ENCODE results near the gene FEN1.

DNA sequence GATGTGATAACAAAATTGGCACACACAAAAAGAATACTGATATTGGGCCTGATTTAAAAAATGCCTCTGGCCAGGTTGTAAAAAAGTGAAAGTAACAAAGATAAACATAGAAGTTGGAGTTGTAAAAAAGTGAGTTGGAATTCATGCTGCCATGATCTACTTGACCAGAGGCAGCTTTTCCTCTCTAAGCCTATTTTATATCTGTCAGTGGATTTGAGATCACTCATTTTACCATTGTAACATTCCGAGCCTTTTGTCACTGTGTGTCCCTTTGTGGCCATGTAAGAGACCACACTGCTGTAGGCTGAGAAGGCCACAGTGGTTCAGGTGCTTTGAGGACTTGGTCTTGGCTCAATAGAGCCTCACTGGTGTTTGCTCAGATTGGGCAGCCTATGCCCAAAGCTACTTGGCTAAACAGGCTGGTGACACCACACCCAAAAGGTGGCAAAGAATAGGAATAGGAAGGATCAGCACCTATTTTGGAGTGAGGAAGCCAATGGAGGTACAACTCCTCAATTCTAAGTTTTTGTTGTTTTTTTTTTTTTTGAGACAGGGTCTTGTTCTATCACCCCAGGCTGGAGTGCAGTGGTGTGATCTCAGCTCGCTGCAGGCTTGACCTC lies 7.1 kb downstream of the FEN1 start:
- TF ChIP-seq EGR1 (IDR thresholded peaks at IDR 0.05; ENCODE audit: low read depth) (no peak), POLR2A (IDR thresholded peaks at IDR 0.05; ENCODE audit: borderline replicate concordance, extremely low read depth, insufficient read depth, insufficient read length) (no peak), POLR2AphosphoS5 (IDR thresholded peaks at IDR 0.05; ENCODE audit: low read depth, low read length) (no peak)
- TF ChIP-seq, protein P1, sequence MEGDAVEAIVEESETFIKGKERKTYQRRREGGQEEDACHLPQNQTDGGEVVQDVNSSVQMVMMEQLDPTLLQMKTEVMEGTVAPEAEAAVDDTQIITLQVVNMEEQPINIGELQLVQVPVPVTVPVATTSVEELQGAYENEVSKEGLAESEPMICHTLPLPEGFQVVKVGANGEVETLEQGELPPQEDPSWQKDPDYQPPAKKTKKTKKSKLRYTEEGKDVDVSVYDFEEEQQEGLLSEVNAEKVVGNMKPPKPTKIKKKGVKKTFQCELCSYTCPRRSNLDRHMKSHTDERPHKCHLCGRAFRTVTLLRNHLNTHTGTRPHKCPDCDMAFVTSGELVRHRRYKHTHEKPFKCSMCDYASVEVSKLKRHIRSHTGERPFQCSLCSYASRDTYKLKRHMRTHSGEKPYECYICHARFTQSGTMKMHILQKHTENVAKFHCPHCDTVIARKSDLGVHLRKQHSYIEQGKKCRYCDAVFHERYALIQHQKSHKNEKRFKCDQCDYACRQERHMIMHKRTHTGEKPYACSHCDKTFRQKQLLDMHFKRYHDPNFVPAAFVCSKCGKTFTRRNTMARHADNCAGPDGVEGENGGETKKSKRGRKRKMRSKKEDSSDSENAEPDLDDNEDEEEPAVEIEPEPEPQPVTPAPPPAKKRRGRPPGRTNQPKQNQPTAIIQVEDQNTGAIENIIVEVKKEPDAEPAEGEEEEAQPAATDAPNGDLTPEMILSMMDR (IDR thresholded peaks at IDR 0.05 in 2 of 3, conservative IDR thresholded peaks at IDR 0.05 in 1 of 3; ENCODE audit: borderline replicate concordance in 1 of 3, insufficient read depth in 1 of 3, low read depth in 2 of 3, low read length in 2 of 3) = no peak
- TF ChIP-seq, protein P2, sequence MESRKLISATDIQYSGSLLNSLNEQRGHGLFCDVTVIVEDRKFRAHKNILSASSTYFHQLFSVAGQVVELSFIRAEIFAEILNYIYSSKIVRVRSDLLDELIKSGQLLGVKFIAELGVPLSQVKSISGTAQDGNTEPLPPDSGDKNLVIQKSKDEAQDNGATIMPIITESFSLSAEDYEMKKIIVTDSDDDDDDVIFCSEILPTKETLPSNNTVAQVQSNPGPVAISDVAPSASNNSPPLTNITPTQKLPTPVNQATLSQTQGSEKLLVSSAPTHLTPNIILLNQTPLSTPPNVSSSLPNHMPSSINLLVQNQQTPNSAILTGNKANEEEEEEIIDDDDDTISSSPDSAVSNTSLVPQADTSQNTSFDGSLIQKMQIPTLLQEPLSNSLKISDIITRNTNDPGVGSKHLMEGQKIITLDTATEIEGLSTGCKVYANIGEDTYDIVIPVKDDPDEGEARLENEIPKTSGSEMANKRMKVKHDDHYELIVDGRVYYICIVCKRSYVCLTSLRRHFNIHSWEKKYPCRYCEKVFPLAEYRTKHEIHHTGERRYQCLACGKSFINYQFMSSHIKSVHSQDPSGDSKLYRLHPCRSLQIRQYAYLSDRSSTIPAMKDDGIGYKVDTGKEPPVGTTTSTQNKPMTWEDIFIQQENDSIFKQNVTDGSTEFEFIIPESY (IDR thresholded peaks at IDR 0.05; ENCODE audit: extremely low read depth, insufficient replicate concordance, low read length) = no peak

Measured in HCT116 (cell line).